ENCODE measurements around the gene DCAF6. TPM values are rescaled to one million over a fixed set of nuclear protein-coding genes. Genes with fewer than 3 reads are reported as not detected.

DCAF6 gene
- total RNA-seq, 1 experiment from 2014 or later = 41.9 TPM

DNA sequence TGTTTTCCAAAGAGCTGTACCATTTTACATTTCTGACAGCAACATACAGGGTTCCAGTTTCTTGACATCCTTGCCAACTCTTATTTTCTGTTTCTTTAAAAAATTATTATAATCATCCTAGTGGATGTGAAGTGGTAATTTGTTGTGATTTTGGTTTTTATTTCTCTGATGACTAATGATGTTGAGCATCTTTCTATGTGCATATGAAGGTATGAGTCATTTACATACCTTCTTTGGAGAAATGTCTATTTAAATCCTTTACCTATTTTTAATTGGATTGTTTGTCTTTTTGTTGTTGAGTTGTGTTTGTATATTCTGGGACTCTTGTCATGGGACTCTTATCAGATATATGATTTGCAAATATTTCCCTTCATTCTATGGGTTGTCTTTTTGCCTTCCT, 21.2 kb downstream of the DCAF6 start:
- no peak overlapping the region for H3K4me3 Mint-ChIP-seq (ENCODE audit: unreplicated experiment)
- intact Hi-C loops (cut with micrococcal nuclease; ENCODE audit: unreplicated experiment) = no loop called here
- Histone ChIP-seq H3K27me3 (replicated peaks; ENCODE audit: control insufficient read depth, insufficient read depth, low read length) (no peaks in the 10 kb centered on the region), H3K9me3 (no peaks in the 10 kb centered on the region), H3K4me3 (ENCODE audit: low read depth, low read length) (no peak overlapping the region), H3K36me3 (ENCODE audit: control insufficient read depth, insufficient read depth, low read length) (no peaks in the 10 kb centered on the region), H3K4me1 (peaks cover 19% of the 10 kb centered on the region)
- TF ChIP-seq, protein P1, sequence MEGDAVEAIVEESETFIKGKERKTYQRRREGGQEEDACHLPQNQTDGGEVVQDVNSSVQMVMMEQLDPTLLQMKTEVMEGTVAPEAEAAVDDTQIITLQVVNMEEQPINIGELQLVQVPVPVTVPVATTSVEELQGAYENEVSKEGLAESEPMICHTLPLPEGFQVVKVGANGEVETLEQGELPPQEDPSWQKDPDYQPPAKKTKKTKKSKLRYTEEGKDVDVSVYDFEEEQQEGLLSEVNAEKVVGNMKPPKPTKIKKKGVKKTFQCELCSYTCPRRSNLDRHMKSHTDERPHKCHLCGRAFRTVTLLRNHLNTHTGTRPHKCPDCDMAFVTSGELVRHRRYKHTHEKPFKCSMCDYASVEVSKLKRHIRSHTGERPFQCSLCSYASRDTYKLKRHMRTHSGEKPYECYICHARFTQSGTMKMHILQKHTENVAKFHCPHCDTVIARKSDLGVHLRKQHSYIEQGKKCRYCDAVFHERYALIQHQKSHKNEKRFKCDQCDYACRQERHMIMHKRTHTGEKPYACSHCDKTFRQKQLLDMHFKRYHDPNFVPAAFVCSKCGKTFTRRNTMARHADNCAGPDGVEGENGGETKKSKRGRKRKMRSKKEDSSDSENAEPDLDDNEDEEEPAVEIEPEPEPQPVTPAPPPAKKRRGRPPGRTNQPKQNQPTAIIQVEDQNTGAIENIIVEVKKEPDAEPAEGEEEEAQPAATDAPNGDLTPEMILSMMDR (IDR thresholded peaks at IDR 0.05; ENCODE audit: insufficient read depth in 1 of 2, low read depth in 1 of 2, low read length in 1 of 2, severe bottlenecking in 1 of 2, unreplicated experiment in 1 of 2) = no peak
- CTCF ChIA-PET = no interaction called here
- H3K4me1 Mint-ChIP-seq (ENCODE audit: low read depth, unreplicated experiment) = peaks cover 15% of the 10 kb centered on the region
- no peak overlapping the region for H3K27ac Mint-ChIP-seq (ENCODE audit: unreplicated experiment)
- peaks cover 5% of the 10 kb centered on the region for H3K9me3 Mint-ChIP-seq (ENCODE audit: unreplicated experiment)
- POLR2A ChIA-PET = no interaction called here
- no peak for DNase-seq
- peaks cover 42% of the 10 kb centered on the region for H3K36me3 Mint-ChIP-seq (ENCODE audit: insufficient read depth, unreplicated experiment)
- BruUV-seq (replicated peaks) = no TSS peak
- no peaks in the 10 kb centered on the region for H3K27me3 Mint-ChIP-seq (ENCODE audit: insufficient read depth, unreplicated experiment)

DNA sequence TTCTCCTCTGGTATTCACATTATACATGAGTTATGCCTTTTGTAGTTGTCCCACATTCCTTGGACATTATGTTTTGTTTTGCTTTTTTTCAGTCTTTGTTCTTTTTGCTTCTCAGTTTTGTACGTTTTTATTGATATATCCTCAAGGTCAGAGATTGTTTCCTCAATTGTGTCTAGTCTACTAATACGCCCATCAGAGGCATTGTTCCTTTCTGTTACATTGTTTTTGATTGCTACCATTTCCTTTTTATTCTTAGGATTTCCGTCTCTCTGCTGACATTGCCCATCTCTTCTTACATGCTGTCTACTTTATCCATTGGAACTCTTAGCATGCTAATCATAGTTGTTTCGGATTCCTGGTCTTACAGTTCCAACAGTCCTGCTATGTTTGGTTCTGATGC, 28.2 kb downstream of the DCAF6 start:
- TF ChIP-seq, protein P1 (IDR thresholded peaks at IDR 0.05; ENCODE audit: insufficient read depth in 1 of 2, low read depth in 1 of 2, low read length in 1 of 2, severe bottlenecking in 1 of 2, unreplicated experiment in 1 of 2) = no peak
- no peaks in the 10 kb centered on the region for H3K9me3 Mint-ChIP-seq (ENCODE audit: unreplicated experiment)
- H3K27ac Mint-ChIP-seq (ENCODE audit: unreplicated experiment) = no peak overlapping the region
- ChIA-PET POLR2A (no interaction called here), CTCF (no interaction called here)
- no TSS peak for BruUV-seq (replicated peaks)
- H3K36me3 ChIP-seq (ENCODE audit: control insufficient read depth, insufficient read depth, low read length) = no peaks in the 10 kb centered on the region; the same call in 1 of the 2 replicates
- H3K36me3 Mint-ChIP-seq (ENCODE audit: insufficient read depth, unreplicated experiment) = peaks cover 25% of the 10 kb centered on the region
- no peaks in the 10 kb centered on the region for H3K27me3 Mint-ChIP-seq (ENCODE audit: insufficient read depth, unreplicated experiment)
- H3K9me3 ChIP-seq = no peaks in the 10 kb centered on the region
- no peaks in the 10 kb centered on the region for H3K27me3 ChIP-seq (replicated peaks; ENCODE audit: control insufficient read depth, insufficient read depth, low read length)
- H3K4me3 ChIP-seq (ENCODE audit: low read depth, low read length) = no peak overlapping the region
- H3K4me3 Mint-ChIP-seq (ENCODE audit: unreplicated experiment) = no peak overlapping the region
- peaks cover 23% of the 10 kb centered on the region for H3K4me1 ChIP-seq
- intact Hi-C loops (cut with micrococcal nuclease; ENCODE audit: unreplicated experiment) = no loop called here
- DNase-seq = no peak
- peaks cover 18% of the 10 kb centered on the region for H3K4me1 Mint-ChIP-seq (ENCODE audit: low read depth, unreplicated experiment)

DNA sequence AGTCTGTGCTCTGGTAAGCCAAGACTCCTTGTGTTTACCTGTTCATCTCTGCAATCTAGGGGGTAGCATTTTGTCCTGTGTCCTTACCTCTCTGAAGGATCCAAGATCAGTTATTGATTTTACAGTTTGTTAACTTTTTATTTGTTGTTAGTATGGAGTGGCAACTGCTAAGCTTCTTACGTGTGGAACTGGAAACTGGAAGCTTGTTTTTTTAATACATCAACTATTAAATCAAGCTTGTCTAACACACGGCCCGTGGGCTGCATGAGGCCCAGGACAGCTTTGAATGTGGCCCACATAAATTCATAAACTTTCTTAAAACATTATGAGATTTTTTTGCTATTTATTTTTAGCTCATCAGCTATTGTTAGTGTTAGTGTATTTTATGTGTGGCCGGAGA, 29.6 kb downstream of the DCAF6 start:
- Mint-ChIP-seq H3K27me3 (ENCODE audit: insufficient read depth, unreplicated experiment) (no peaks in the 10 kb centered on the region), H3K4me3 (ENCODE audit: unreplicated experiment) (no peak overlapping the region), H3K27ac (ENCODE audit: unreplicated experiment) (no peak overlapping the region), H3K9me3 (ENCODE audit: unreplicated experiment) (no peaks in the 10 kb centered on the region), H3K36me3 (ENCODE audit: insufficient read depth, unreplicated experiment) (peaks cover 25% of the 10 kb centered on the region), H3K4me1 (ENCODE audit: low read depth, unreplicated experiment) (peaks cover 14% of the 10 kb centered on the region)
- POLR2A ChIA-PET = no interaction called here
- H3K4me3 ChIP-seq (ENCODE audit: low read depth, low read length) = no peak overlapping the region
- CTCF ChIA-PET = no interaction called here
- H3K36me3 ChIP-seq (ENCODE audit: control insufficient read depth, insufficient read depth, low read length) = no peaks in the 10 kb centered on the region; the same call in 1 of the 2 replicates
- H3K4me1 ChIP-seq = peaks cover 18% of the 10 kb centered on the region
- H3K27me3 ChIP-seq (replicated peaks; ENCODE audit: control insufficient read depth, insufficient read depth, low read length) = no peaks in the 10 kb centered on the region
- DNase-seq = no peak
- intact Hi-C loops (cut with micrococcal nuclease; ENCODE audit: unreplicated experiment) = no loop called here
- H3K9me3 ChIP-seq = no peaks in the 10 kb centered on the region
- TF ChIP-seq, protein P1 (IDR thresholded peaks at IDR 0.05; ENCODE audit: insufficient read depth in 1 of 2, low read depth in 1 of 2, low read length in 1 of 2, severe bottlenecking in 1 of 2, unreplicated experiment in 1 of 2) = no peak
- BruUV-seq (replicated peaks) = no TSS peak
